Fibroblast of skin of left biceps (primary cell): ENCODE results near the gene RIPK1.
"Not testable (repeated sequence)": the region's sequence is repeated elsewhere in the genome, so short reads cannot be mapped to it uniquely, and the experiment has no call there.

Source experiments
- DNase-seq, 2 experiments: peaks; one replicate each; pipeline ENCODE4 v3.0.0-alpha.2; 2013; ENCODE audit warnings: low read depth in 2 of 2

Gene RIPK1

DNA sequence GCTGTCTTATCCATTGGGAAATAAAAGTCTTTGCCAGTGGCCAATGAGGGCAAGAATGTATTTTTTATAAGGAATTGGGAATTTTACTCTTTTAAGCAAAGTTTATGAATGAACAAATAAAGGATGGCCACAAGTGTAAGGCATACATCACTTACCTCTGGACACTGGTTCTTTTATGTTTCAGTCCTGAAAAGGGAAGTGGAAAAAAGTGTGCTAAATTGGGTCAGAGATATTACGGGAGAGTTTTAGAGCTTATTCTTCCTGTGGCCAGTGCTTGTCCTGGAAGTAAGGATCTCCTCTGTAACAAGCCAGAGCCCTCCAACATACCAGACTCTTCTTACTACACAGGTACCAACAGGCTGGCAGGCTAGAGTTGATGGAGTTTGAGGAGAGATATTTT, 22.5 kb upstream of the RIPK1 start:
- no peak for DNase-seq

- DNase-seq, result no peak
These were observed 22.0 kb upstream of the RIPK1 start for GRCh38 chr6:3046295-3046694.

- not testable (repeated sequence) for DNase-seq
These were observed 20.3 kb upstream of the RIPK1 start for GRCh38 chr6:3048009-3048408.

DNA sequence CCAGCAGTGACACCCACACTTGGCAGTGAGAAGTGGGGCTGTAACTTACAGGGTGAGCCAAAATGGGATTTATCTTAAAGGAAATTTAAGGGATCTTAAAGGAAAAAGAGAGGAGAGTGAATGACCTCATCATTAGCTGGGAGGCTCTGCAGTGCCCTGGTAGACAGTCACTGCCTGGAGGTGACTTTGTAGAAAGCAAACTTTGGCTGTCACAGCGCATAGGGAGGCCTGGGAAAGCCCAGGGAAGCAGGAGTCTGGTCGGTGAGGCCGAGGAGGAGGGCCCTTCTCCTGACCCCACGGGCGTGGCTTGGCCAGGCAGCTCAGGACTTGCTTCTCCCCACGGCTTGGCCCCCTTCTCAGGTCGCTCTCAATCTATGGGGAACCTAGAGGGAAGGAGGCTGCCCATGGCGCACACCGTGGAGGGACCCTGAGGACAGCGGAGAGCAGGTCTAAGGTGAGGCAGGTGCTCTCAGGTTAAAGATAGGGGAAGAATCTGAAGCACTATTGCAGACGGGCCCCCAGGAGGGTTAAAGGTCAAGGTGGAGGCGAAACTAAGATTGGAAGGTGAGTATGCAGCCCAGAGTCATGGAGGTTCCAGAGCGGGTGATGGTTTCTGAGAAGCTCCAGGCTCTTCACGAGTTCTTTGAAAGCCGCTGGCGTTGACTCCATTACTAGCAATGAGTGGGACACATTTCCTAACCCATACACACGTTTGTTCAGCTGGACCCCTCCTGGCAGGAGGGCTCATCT, 15.6 kb upstream of the RIPK1 start:
- no peak for DNase-seq

GRCh38 chr6:3053231-3053508, 15.1 kb upstream of the RIPK1 start:
- DNase-seq, result no peak

DNA sequence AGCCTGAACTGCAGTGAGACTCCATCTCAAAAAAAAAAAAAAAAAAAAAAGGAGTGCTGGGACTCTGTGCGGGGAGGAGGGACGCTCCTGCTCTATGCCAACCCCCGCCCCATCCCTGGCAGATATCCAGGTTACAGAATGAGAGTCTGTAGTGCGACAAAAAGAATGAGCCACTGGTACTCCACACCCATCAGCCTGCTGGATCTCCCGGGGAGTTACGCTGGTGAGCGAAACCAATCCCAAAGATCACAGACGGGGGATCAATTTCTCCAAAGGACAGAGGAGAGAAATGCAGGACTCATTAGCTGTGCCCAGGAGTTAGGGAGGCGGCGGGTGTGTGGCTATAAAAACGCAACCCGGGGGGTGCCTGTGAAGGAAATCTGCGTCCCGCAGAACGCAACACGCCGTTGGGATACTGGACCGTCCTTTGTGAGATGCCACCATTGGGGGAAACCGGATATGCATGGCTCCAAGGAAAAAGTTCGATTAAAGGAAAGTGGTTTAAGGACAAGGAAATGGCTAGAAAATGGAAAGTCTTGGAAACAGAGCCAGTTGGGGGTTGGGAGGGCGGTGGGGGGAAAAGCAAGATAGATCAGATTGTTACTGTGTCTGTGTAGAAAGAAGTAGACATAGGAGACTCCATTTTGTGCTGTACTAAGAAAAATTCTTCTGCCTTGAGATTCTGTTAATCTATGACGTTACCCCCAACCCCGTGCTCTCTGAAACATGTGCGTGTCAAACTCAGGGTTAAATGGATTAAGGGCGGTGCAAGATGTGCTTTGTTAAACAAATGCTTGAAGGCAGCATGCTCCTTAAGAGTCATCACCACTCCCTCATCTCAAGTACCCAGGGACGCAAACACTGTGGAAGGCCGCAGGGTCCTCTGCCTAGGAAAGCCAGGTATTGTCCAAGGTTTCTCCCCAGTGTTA, 13.8 kb upstream of the RIPK1 start:
- DNase-seq, result not testable (repeated sequence)

DNA sequence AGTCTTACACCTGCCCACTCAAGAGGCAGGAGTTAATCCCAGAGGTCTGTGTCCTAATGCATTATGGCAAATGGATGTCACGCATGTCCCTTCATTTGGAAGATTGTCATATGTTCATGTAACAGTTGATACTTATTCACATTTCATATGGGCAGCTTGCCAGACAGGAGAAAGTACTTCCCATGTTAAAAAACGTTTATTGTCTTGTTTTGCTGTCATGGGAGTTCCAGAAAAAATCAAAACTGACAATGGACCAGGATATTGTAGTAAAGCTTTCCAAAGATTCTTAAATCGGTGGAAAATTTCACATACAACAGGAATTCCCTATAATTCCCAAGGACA, 13.2 kb upstream of the RIPK1 start:
- not testable (repeated sequence) for DNase-seq

GRCh38 chr6:3057063-3057770, 11.1 kb upstream of the RIPK1 start:
- no peak for DNase-seq

DNA sequence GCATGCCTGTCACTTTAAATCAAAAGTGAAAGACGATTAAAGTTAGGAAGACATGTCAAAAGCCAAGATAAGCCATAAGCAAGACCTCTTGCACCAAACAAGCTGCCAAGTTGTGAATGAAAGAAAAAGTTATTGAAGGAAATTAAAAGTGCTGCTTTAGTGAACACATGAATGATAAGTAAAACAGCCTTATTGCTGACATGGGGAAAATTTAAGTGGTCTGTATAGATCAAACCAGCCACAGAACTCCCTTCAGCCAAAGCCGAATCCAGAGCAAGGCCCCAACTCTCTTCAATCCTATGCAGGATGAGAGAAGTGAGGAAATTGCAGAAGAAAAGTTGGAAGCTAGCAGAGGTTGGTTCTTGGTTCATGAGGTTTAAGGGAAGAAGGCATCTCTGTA, 9.3 kb upstream of the RIPK1 start:
- no peak for DNase-seq

DNA sequence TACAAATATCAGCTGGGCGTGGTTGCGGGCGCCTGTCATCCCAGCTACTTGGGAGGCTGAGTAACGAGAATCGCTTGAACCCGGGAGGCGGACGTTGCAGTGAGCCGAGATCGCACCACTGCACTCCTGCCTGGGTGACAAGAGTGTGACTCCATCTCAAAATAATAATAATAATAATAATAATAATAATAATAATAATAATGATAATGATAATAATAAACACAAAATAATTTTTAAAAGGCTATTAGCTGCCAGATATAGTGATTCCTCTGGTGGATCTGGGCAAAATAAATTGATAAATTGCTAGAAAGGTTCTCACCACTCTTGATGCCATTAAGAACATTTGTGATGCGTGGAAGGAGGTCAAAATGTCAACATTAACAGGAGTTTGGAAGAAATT, 8.2 kb upstream of the RIPK1 start:
- DNase-seq, result not testable (repeated sequence)

GRCh38 chr6:3061501-3061941, 6.8 kb upstream of the RIPK1 start:
- DNase-seq, result peak; percentile 95 to 97

DNA sequence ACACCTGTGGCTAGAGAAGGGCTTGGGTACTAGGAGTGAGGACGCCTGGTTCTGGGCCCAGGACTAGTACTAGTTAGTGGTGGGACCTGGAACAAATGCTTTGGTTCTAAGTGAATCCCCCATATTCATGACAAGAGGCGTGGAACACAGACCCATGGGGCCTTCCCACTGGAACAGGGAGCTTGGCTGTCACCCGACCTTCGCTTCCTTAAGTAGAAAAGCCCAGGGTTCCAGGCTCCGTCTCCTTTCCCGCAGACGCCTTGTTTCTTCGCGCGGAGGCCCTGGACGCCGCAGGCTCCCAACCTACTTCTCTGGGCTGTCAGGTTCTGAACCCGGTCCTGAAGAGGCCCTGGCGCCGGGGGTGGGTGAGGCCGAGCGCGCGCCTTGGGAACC, 5.0 kb upstream of the RIPK1 start:
- not testable (repeated sequence) for DNase-seq

DNA sequence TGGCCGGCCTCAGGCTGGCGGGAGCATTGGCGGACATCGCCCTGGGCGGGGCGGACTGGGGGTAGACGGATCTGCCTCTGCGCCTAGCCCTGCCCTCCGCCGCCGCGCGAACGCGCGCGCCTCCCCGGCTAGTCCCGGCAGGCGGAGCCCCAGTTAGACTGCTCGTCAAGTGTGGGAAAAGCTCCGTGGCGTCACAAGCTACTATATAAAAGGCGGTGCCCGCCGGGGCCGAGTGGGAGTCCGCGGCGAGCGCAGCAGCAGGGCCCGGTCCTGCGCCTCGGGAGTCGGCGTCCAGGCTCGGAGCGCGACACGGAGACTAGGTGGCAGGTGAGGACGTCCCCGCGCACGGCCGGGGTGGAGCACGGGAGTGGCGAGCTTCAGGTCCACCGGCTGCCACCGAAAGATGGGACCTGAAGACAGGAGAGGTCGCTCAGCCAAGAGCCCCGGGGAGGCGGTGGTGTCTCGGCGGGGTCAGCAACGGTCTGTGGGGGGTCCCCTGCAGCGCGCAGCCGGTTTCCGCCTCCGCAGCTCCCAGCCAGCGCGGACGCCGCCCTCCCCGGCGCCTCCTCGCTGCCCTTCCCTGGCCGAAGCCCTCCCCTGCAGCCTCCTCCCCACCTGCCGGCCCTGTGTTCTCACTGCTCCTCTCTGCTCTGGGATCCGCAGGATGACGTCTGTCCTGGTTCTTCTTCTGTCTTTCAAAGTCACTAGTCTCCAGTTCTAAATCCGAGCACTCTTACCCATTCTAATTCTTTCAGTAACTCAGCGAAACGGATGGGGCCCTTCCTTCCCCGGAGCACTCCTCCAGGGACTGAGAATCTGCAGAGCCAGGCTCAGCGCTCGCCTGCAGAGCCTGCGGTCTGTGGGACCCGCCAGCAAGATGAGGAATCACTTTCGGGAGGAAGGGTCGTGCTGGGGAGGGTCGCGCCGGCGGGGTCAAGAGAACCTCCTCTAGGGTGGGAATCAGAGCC, 4.3 kb upstream of the RIPK1 start:
- DNase-seq, result peak; percentile 68 to 74

DNA sequence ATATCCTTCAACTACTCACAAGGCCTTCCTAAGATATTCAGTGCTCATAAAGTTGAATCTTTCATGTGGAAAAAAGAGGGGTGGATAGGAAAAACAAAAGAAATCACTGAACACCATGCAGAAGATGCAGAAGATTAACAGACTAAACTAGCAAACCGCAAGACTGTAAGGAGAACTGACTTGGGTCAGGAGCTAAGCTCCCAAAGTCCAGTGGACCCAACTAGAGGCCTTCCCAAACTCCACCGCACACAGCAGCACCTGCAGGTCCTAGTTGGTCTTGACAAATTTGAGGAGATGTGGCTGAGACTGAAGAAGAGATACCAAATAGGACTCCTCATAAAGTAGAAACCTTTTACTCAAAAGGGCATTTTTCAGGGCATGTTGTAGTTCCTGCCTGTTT, 3.3 kb downstream of the RIPK1 start:
- DNase-seq, result no peak

DNA sequence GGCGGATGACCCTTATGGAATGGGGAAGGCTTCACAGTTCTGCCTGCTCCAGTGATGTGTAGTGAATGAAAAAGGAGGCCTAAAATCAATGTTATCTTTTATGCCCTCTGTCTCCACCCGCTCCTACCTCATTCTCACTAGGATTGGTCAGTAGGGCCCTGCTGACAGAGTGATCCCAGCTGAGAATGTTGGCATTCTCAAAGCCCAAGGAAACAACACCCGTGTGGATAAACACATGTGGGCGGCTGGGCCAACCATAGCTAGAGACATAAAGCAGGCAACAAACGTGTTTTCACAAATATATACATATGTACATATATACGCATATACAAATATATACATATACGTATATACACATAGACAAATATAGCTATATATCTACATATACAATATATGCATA, 4.5 kb downstream of the RIPK1 start:
- no peak for DNase-seq

DNA sequence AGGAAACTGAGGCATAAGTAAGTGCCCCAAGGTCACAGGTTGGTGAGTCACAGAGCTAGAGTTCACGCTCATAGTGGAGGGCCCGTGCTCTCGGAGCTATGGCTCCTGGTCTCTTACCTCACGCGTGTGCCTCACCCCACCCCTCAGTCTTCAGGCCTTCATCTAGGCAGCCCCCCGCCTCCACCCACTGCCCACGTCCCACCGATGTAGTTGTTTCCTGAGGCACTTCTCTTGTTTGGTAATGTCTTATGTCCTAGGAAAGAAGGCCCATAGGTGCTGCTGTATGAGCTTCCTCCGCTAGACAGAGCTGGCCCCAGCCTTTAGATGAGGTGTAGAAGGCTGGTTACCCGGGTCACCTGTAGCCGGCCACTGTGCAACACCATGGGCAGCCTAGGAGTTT, 5.1 kb downstream of the RIPK1 start:
- DNase-seq, result no peak

DNA sequence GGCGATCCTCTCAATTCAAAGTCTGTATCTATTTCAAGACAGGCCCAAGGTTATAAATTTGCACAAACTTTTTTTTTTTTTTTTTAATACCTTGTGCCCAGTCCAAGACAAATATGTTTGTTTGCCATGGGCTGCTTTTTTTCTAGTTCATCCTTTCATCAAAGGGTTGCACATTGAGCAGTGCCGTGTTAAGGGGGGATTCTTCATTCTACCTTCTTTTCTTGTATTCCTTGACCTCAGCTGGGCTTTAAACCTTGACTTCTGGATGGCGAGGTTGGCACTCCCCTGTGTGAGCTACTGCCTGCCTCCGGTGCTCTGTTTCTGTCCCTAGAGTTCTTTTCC, 7.4 kb downstream of the RIPK1 start:
- no peak for DNase-seq

- no peak for DNase-seq
These were observed 8.0 kb downstream of the RIPK1 start for GRCh38 chr6:3076320-3076719.

- no peak for DNase-seq
These were observed 9.1 kb downstream of the RIPK1 start for GRCh38 chr6:3077430-3077829.

DNA sequence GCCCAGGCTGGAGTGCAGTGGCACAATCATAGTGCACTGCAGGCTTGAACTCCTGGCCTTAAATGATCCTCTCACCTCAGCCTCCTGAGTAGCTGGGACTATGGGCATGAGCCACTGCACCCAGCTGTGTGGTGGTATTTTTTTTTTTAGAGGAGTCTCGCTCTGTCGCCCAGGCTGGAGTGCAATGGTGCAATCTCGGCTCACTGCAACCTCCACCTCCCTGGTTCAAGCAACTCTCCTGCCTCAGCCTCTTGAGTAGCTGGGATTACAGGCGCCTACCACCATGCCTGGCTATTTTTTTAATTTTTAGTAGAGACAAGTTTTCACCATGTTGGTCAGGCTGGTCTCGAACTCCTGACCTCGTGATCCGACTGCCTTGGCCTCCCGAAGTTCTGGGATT, 10.7 kb downstream of the RIPK1 start:
- not testable (repeated sequence) for DNase-seq

DNA sequence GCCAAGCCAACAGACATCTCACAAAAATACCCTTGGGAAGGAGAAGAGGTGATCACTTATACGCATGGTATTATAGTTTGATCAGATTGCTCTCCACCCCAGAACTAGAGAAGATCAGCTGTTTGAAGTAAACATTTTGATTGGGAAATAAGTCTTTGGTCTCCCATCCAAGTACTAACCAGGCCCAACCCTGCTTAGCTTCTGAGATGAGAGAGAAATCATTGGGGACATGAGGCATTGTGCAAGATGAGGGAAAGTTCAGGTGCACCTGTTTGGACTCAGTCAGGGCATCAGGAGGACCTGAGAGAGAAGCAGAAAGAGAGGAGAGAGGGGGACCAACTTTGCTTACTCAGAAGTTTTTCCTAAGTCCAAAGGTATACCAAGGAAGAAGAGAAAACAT, 11.4 kb downstream of the RIPK1 start:
- DNase-seq, result no peak

DNA sequence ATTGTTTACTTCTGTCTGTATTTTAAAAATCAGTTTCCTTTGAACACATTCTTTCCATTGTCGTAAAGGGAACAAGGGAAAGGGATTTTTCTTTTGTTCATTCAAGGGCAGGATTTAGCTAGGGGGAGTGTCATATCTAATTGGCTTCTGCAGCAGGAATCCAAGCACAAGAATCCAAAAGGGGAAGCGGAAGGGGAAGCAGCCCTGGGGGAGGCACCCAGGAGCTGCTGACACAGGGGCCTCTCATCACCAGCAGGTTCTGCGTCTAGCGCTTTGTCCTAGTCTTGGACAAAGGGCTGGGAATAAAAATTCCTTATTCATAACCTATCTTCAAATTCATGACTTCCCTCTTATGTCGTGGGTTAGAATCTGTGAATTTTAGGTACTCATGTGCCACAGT, 13.7 kb downstream of the RIPK1 start:
- DNase-seq, result no peak
